Esophagus muscularis mucosa (tissue), 2 donors: ENCODE measurements around the gene WWOX.

Source experiments
- POLR2A ChIP-seq: fragments of 450-650 bp; IDR thresholded peaks from one replicate; pipeline ENCODE4 v1.6.1; 2017; ENCODE audit warnings: antibody characterized with exemption, moderate library complexity, mild to moderate bottlenecking, low read depth
- POLR2AphosphoS5 ChIP-seq, 2 donors: sonication (generic); formaldehyde crosslinking; IDR thresholded peaks; one replicate each; pipeline ENCODE4 v1.6.1; 2017; ENCODE audit warnings: antibody characterized with exemption in 2 of 2

DNA sequence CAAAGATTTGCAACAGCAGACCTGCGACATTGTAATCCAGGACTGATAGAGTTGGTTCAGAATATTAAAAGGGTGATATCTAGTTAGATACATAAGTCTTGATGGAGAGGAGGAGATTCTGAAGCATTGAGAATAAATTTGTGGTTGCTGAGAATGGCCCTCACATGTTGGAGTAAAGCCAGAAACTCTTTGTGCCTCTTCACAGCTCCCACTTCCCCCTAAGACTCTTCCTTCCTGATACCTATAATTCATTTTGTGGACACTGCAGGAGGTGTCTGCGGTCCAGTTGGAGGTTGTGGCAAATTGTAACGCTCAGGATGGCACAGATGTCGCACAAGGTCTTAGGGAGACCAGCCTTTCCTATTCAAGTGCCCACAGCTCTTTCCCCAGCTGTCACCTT lies 17.5 kb downstream of the WWOX start:
- TF ChIP-seq POLR2AphosphoS5 (IDR thresholded peaks at IDR 0.05) (no peak), POLR2A (no peak)
